DOHH2 (cell line): ENCODE measurements around the gene NOC2L.

Experiments used
- EZH2phosphoT487 ChIP-seq: fragments of 200-600 bp; sonication (generic); IDR thresholded peaks from 2 replicates; pipeline ENCODE4 v1.6.1; 2017; ENCODE audit warnings: borderline replicate concordance, mild to moderate bottlenecking, antibody characterized with exemption, low read length, moderate library complexity, mixed read lengths
- TF ChIP-seq, protein P1 (sequence below): fragments of 200-600 bp; sonication (generic); IDR thresholded peaks from one replicate; pipeline ENCODE4 v1.5.1; 2014; ENCODE audit warnings: antibody characterized with exemption, mild to moderate bottlenecking, low read depth, low read length; ENCODE audit not compliant: poor library complexity, severe bottlenecking

GRCh38 chr1:931380-932172 is 27.5 kb downstream of the NOC2L start:
- TF ChIP-seq, protein P1, sequence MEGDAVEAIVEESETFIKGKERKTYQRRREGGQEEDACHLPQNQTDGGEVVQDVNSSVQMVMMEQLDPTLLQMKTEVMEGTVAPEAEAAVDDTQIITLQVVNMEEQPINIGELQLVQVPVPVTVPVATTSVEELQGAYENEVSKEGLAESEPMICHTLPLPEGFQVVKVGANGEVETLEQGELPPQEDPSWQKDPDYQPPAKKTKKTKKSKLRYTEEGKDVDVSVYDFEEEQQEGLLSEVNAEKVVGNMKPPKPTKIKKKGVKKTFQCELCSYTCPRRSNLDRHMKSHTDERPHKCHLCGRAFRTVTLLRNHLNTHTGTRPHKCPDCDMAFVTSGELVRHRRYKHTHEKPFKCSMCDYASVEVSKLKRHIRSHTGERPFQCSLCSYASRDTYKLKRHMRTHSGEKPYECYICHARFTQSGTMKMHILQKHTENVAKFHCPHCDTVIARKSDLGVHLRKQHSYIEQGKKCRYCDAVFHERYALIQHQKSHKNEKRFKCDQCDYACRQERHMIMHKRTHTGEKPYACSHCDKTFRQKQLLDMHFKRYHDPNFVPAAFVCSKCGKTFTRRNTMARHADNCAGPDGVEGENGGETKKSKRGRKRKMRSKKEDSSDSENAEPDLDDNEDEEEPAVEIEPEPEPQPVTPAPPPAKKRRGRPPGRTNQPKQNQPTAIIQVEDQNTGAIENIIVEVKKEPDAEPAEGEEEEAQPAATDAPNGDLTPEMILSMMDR, result no peak
- no peak for TF ChIP-seq EZH2phosphoT487
